HG03066 (cell line): ENCODE results near the gene NT5C3B.
"Not testable (repeated sequence)": the region's sequence is repeated elsewhere in the genome, so short reads cannot be mapped to it uniquely, and the experiment has no call there.

Experiments
- ATAC-seq: cut with Tn5 transposase; IDR thresholded peaks from one replicate; pipeline ENCODE4 v1.9.1; 2021; ENCODE audit warnings: low read depth; ENCODE audit not compliant: unreplicated experiment

The NT5C3B gene

DNA sequence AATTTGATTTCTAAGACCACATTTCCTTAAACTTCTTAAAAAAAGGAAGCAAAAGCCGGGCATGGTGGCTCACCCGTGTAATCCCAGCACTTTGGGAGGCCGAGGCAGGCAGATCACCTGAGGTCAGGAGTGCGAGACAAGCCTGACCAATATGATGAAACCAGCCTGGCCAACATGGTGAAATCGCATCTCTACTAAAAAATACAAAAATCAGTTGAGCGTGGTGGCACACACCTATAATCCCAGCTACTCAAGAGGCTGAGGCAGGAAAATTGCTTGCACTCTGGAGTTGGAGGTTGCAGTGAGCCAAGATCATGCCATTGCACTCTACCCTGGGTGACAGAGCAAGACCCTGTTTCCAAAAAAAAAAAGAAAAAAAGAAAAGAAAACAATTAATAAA is 4.7 kb upstream of the NT5C3B start:
- not testable (repeated sequence) for ATAC-seq

- not testable (repeated sequence) for ATAC-seq
These were observed 3.4 kb upstream of the NT5C3B start for GRCh38 chr17:41839448-41839847.

DNA sequence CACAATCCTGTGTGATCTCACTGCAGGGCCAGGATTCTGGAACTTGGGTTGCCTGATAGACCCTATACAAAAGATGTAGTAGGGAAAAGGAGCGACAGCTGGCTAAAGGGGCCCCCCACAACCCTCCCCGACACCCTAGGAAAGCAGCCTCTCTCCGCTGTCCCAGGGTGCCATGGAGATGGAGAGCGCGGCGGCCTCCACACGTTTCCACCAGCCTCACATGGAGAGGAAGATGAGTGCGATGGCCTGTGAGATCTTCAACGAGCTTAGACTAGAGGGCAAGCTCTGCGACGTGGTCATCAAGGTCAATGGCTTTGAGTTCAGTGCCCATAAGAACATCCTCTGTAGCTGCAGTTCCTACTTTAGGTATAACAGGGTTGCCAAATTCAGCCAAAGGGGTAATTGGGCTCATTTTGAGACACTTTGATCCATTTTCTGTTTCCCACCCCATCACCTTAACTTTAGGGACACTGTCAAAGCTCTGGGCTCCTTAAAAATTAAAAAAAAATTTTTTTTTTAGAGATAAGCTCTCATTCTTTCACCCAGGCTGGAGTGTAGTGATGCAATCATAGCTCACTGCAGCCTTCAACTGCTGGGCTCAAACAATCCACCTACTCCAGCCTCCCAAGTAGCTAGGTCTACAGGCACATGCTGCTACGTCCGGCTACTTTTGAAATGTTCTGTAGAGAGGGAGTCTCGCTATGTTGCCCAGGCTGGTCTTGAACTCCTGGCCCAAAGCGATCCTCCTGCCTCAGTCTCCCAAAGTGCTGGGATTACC is 1.9 kb upstream of the NT5C3B start, which contains the start of gene KLHL10:
TSS of gene KLHL10 (plus strand) at position 65 of the 778 bp plus-strand sequence. CDS start at position 173, 108 bp downstream.
- ATAC-seq, result no peak

- no peak for ATAC-seq
These were observed 641 bp upstream of the NT5C3B start for GRCh38 chr17:41836550-41837196.

GRCh38 chr17:41835214-41835799 is 725 bp downstream of the NT5C3B start:
- no peak for ATAC-seq

GRCh38 chr17:41829961-41830360 is 6.1 kb downstream of the NT5C3B start:
- ATAC-seq, result not testable (repeated sequence)

DNA sequence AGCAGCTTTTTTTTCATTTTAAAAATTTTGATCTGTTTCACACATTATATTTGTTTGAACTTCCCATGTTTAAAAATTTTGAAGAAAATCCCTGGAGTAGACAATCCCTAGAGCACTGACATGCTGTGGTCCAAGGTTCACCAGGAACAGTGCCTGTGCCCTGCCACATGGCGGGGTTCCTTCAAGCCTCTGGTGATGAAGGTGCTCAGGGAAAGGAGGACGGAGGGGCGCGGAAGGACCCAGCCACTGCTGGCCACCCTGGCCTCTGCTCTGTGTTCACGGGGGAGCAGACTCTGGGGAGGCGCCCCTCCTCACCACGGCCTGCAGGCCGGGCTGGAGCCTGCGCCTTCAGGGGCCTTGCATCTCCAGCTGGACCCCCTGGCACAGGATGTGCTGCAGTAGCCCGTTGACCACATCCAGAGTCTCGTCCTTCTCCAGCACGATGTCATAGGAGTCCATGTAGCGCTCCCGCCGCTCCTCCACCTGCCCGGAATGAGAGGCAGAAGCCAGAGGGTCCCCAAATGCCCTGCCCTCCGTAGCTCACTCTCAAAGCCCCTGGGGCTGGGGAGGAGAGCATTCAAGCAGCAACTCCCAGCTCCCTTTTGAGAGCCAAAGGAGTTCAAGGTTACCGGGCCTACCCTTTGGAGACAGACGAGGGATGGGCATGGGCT is 10.7 kb downstream of the NT5C3B start:
- ATAC-seq, result no peak

GRCh38 chr17:41824086-41824485 is 11.9 kb downstream of the NT5C3B start:
- no peak for ATAC-seq

DNA sequence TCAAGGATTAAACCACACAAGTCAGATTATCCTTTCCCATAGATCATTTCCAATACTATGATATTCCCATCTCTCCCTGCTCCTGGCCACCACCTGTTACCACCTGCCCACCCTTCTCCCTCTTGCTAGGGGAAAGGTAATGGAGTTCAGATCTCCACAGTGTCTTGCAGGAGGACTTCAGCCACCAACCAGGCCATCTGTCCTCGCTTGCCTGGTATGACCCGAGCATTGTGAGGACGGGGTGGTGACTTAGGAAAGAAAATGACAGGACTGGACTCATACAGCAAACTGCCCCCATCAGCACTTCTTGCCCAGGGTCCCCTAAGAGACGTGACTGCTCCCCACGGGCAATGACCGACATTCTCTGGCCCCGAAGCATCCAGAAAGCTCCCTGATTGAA is 12.5 kb downstream of the NT5C3B start:
- no peak for ATAC-seq

DNA sequence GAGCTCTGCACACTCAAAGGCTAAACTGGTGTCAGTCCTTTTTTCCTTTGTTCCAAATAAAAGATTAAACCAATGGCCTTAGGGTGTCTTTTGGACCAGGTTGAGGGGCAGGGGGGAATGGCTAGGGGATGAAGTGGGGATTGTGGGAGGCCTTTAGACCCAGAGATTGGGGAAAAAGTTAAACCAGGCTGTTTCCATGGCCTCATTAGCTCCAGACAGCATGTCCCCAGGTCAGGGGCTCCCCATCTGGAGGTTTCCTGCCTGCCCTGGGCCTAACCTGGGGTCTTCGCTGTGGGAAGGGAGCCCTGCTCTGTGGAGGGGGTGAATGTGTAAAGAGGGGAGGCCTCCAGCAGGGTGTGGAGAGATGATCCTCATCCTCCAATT is 12.9 kb downstream of the NT5C3B start:
- ATAC-seq, result no peak

DNA sequence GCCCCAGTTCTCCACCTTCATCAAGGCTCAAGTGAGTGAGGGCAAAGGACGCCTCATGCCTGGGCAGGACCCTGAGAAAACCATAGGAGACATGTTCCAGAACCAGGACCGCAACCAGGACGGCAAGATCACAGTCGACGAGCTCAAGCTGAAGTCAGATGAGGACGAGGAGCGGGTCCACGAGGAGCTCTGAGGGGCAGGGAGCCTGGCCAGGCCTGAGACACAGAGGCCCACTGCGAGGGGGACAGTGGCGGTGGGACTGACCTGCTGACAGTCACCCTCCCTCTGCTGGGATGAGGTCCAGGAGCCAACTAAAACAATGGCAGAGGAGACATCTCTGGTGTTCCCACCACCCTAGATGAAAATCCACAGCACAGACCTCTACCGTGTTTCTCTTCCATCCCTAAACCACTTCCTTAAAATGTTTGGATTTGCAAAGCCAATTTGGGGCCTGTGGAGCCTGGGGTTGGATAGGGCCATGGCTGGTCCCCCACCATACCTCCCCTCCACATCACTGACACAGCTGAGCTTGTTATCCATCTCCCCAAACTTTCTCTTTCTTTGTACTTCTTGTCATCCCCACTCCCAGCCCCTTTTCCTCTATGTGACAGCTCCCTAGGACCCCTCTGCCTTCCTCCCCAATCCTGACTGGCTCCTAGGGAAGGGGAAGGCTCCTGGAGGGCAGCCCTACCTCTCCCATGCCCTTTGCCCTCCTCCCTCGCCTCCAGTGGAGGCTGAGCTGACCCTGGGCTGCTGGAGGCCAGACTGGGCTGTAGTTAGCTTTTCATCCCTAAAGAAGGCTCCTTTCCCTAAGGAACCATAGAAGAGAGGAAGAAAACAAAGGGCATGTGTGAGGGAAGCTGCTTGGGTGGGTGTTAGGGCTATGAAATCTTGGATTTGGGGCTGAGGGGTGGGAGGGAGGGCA is 13.6 kb downstream of the NT5C3B start:
- ATAC-seq, result no peak

GRCh38 chr17:41821776-41822175 is 14.3 kb downstream of the NT5C3B start:
- ATAC-seq, result no peak

DNA sequence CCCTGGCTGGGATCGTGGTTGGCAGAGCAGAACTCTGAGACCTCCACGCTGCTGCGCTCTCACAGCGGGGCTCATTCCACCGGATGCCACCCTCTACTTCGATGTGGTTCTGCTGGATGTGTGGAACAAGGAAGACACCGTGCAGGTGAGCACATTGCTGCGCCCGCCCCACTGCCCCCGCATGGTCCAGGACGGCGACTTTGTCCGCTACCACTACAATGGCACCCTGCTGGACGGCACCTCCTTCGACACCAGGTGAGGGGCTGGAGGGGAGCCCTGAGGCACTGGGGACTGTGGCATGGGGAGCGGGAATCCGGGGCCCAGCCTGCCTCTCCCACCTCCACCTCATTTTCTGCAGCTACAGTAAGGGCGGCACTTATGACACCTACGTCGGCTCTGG is 18.0 kb downstream of the NT5C3B start:
- ATAC-seq, result no peak

DNA sequence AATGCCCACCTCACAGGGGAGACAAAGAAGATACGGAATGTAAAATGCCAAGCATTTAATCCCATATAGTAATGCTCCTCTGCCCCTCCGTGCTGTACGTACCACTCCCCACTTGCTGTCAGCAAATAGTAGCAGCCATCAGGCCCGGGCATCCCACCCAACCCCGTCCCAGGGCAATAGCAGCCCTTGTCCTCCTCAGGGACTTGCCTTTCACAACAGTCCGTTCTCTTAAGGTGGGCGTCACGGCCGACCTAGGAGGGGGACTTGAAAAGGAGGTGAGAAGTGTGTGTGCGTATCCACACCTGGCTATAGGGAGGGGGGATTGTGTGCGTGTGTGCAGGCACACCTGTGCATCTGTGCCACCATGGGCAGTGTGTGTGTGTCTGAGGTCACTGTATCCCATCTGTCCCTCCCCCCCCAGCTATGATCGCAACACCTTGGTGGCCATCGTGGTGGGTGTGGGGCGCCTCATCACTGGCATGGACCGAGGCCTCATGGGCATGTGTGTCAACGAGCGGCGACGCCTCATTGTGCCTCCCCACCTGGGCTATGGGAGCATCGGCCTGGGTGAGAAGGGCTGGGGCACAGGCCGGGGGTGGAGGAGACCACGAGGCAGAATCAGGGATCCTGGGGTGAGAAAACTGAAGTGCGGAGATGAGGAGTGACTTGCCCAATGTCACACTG is 19.3 kb downstream of the NT5C3B start:
- ATAC-seq, result no peak

DNA sequence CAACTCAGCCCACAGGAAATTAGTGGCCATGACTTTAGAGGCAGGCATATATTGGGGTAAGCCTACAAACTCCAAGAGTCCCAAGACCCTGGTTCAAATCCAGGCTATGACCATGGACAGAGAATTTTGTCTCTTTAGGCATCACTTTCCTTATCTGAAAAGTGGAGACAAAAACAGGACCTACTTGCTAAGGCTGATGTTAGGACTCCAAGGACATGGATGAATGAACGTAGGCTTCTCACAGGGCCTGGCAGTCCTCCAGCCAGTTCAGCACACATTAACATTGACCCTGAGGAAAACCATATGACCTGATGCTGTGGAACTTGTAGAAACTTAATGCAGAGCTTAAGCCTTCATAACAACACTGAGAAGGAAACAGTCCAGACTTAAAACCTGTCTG is 21.8 kb downstream of the NT5C3B start:
- no peak for ATAC-seq

GRCh38 chr17:41813699-41814124 is 22.3 kb downstream of the NT5C3B start:
- ATAC-seq, result no peak

GRCh38 chr17:41813152-41813680 is 22.8 kb downstream of the NT5C3B start:
- no peak for ATAC-seq

- no peak for ATAC-seq
These were observed 23.5 kb downstream of the NT5C3B start, which contains the start of gene FKBP10 for GRCh38 chr17:41812381-41813151. Gene FKBP10 (plus strand): TSS chr17:41813004. CDS start chr17:41813035, 31 bp downstream.
